Measurements from ENCODE around the gene PAQR4. TPM values are rescaled to one million over a fixed set of nuclear protein-coding genes. Genes with fewer than 3 reads are reported as not detected.

The PAQR4 gene
- total RNA-seq, 4 donors from 2014 or later = 4.2 to 14.6 (median 10.2) TPM

DNA sequence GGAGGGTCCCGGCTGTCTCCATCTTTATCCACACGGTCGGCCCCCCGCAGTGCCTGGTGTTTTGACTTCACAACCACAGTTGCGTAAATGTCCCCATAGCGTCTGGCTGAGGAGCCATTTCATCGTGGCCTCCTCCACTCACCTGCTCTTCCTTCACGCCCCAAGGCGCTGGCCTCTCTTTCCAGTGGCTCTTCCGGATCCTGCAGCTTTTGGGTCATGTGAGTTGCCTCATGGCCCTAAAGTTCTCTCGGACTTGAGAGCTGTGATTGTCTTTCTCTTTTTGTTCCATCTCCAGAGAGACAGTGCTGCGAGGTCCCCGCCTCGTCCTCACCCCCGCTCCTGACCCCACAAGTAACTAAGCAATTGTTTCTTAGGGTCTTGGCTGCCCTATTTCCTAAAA is 34.7 kb upstream of the PAQR4 start:
- no peak overlapping the region for H3K27ac ChIP-seq
- H3K36me3 ChIP-seq = peaks cover 0 to 71% of the 10 kb centered on the region in 2 donors
- no peak for TF ChIP-seq POLR2A (IDR thresholded peaks at IDR 0.05)
- TF ChIP-seq, protein P1, sequence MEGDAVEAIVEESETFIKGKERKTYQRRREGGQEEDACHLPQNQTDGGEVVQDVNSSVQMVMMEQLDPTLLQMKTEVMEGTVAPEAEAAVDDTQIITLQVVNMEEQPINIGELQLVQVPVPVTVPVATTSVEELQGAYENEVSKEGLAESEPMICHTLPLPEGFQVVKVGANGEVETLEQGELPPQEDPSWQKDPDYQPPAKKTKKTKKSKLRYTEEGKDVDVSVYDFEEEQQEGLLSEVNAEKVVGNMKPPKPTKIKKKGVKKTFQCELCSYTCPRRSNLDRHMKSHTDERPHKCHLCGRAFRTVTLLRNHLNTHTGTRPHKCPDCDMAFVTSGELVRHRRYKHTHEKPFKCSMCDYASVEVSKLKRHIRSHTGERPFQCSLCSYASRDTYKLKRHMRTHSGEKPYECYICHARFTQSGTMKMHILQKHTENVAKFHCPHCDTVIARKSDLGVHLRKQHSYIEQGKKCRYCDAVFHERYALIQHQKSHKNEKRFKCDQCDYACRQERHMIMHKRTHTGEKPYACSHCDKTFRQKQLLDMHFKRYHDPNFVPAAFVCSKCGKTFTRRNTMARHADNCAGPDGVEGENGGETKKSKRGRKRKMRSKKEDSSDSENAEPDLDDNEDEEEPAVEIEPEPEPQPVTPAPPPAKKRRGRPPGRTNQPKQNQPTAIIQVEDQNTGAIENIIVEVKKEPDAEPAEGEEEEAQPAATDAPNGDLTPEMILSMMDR (IDR thresholded peaks at IDR 0.05 in 4 of 5, conservative IDR thresholded peaks at IDR 0.05 in 1 of 5) = no peak
- no peaks in the 10 kb centered on the region for H3K27me3 ChIP-seq
- in situ Hi-C loops (cut with MboI; ENCODE audit: low sequenced_read_pairs in 4 of 4) (no loop called here), intact Hi-C loops (cut with DNase I; ENCODE audit: low total_unique reads) (no loop called here)
- ATAC-seq (no peak), DNase-seq (no peak)
- H3K4me3 ChIP-seq = no peak overlapping the region
- H3K4me1 ChIP-seq = no peaks in the 10 kb centered on the region
- no peaks in the 10 kb centered on the region for H3K9me3 ChIP-seq

DNA sequence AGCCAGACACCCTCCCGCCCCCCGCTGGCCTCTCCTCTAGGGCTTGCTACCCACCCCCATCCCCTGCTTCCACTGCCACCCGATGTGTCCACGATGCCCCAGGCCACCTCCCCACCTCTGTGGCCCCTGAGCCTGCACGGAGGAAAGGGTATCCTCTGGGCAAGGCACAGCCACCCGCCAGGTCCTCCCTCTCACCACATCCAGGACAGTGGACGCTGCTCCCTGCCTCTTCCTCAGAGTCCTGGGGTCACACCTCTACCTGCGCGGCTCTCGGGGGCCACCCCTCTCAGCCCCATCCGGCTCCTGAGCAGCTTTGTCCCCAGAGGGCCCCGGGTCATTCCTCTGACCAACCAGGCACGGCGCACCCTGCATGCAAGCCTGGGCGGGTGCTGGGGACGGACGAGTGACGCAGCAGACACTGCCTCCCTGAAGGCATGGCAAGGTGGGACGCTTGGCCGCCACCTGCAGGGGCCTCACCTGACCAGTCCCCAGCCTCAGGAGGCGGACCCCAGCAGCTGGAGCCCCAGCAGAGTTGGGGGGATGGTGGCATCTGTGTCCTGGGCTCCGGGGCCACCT is 32.6 kb upstream of the PAQR4 start:
- ATAC-seq = no peak
- H3K4me3 ChIP-seq = no peak overlapping the region
- TF ChIP-seq, protein P1 (IDR thresholded peaks at IDR 0.05 in 4 of 5, conservative IDR thresholded peaks at IDR 0.05 in 1 of 5) = no peak
- no peak for TF ChIP-seq POLR2A (IDR thresholded peaks at IDR 0.05)
- H3K4me1 ChIP-seq = peaks cover 0 to 3% of the 10 kb centered on the region in 2 donors
- peaks cover 0 to 79% of the 10 kb centered on the region in 2 donors for H3K36me3 ChIP-seq
- H3K9me3 ChIP-seq = no peaks in the 10 kb centered on the region
- no peak for DNase-seq
- H3K27me3 ChIP-seq = no peaks in the 10 kb centered on the region
- H3K27ac ChIP-seq = no peak overlapping the region
- intact Hi-C loops (cut with DNase I; ENCODE audit: low total_unique reads) = no loop called here
- in situ Hi-C loops (cut with MboI; ENCODE audit: low sequenced_read_pairs in 4 of 4) = no loop called here

DNA sequence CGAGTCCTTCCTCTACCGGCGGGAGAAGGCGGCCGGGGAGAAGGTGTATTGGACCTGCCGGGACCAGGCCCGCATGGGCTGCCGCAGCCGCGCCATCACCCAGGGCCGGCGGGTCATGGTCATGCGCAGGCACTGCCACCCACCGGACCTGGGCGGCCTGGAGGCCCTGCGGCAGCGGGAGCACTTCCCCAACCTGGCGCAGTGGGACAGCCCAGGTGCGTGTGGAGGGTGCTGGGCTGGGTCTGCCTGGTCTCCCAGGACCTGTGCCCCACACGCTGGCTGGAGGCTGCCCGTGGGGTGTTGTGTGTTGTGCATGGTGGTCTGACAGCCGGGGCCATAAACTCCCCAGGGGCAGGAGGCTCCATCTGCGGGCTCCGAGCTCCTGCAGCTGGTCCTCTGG is 32.0 kb upstream of the PAQR4 start:
- no peaks in the 10 kb centered on the region for H3K9me3 ChIP-seq
- TF ChIP-seq, protein P1 (IDR thresholded peaks at IDR 0.05 in 4 of 5, conservative IDR thresholded peaks at IDR 0.05 in 1 of 5) = no peak
- TF ChIP-seq POLR2A (IDR thresholded peaks at IDR 0.05) = no peak
- no peak overlapping the region for H3K27ac ChIP-seq
- H3K4me1 ChIP-seq = peaks cover 0 to 3% of the 10 kb centered on the region in 2 donors
- no peak for DNase-seq
- no peak for ATAC-seq
- no peaks in the 10 kb centered on the region for H3K27me3 ChIP-seq
- intact Hi-C loops (cut with DNase I; ENCODE audit: low total_unique reads) = no loop called here
- in situ Hi-C loops (cut with MboI; ENCODE audit: low sequenced_read_pairs in 4 of 4) = no loop called here
- H3K36me3 ChIP-seq = peaks cover 0 to 81% of the 10 kb centered on the region in 2 donors
- H3K4me3 ChIP-seq = no peak overlapping the region

DNA sequence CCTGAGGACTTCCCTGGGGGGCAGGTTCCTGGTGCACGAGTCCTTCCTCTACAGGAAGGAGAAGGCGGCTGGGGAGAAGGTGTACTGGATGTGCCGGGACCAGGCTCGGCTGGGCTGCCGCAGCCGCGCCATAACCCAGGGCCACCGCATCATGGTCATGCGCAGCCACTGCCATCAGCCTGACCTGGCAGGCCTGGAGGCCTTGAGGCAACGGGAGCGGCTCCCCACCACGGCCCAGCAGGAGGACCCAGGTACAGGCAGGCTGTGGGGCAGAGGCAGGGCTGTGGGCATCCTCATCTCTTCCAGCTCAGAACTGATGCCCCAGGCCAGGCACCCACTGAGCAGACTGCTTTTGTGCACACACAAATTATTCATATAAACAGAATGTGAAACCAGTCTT is 30.9 kb upstream of the PAQR4 start:
- Histone ChIP-seq H3K27me3 (no peaks in the 10 kb centered on the region), H3K27ac (no peak overlapping the region), H3K4me3 (no peak overlapping the region), H3K36me3 (peaks cover 0 to 88% of the 10 kb centered on the region in 2 donors), H3K9me3 (no peaks in the 10 kb centered on the region), H3K4me1 (peaks cover 0 to 3% of the 10 kb centered on the region in 2 donors)
- no peak for TF ChIP-seq POLR2A (IDR thresholded peaks at IDR 0.05)
- TF ChIP-seq, protein P1 (IDR thresholded peaks at IDR 0.05 in 4 of 5, conservative IDR thresholded peaks at IDR 0.05 in 1 of 5) = no peak
- no peak for ATAC-seq
- no peak for DNase-seq
- intact Hi-C loops (cut with DNase I; ENCODE audit: low total_unique reads) = no loop called here
- in situ Hi-C loops (cut with MboI; ENCODE audit: low sequenced_read_pairs in 4 of 4) = no loop called here

DNA sequence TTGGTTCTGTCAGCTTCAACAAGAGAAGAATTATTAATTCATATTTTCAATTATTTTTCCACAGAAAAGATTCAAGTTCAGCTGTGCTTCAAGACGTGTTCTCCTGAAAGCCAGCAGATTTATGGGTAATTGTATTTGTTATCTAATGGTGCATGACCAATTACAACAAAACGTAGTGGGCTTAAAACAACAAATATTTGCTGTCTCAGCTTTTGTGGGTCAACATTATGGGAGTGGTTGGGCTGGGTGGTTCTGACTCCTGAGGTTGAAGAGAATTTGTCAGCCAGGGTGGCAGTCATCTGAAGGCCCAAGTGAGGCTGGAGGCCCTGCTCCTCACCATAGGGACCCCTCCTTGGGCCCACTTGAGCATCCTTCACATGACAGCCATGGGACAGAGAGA is 29.2 kb upstream of the PAQR4 start:
- TF ChIP-seq, protein P1 (IDR thresholded peaks at IDR 0.05 in 4 of 5, conservative IDR thresholded peaks at IDR 0.05 in 1 of 5) = no peak
- no peak for TF ChIP-seq POLR2A (IDR thresholded peaks at IDR 0.05)
- Histone ChIP-seq H3K9me3 (no peaks in the 10 kb centered on the region), H3K36me3 (peaks cover 0 to 82% of the 10 kb centered on the region in 2 donors), H3K27me3 (no peaks in the 10 kb centered on the region), H3K27ac (no peak overlapping the region), H3K4me1 (peaks cover 0 to 3% of the 10 kb centered on the region in 2 donors), H3K4me3 (no peak overlapping the region)
- no peak for DNase-seq
- ATAC-seq = no peak
- intact Hi-C loops (cut with DNase I; ENCODE audit: low total_unique reads) = no loop called here
- in situ Hi-C loops (cut with MboI; ENCODE audit: low sequenced_read_pairs in 4 of 4) = no loop called here

All from gastrocnemius medialis (tissue), 4 donors.